ENCODE results near the gene KRTAP4-4.
"Not testable (repeated sequence)": the region's sequence is repeated elsewhere in the genome, so short reads cannot be mapped to it uniquely, and the experiment has no call there.

Gene KRTAP4-4

GRCh38 chr17:41133880-41134735, 26.4 kb downstream of the KRTAP4-4 start:
- peaks cover 4% of the 10 kb centered on the region for H3K27me3 Mint-ChIP-seq
- DNase-seq: no peak
- no peak overlapping the region for H3K27ac Mint-ChIP-seq
- H3K9me3 Mint-ChIP-seq: peaks cover 7% of the 10 kb centered on the region
- no peak overlapping the region for H3K4me3 Mint-ChIP-seq
- no peaks in the 10 kb centered on the region for H3K36me3 Mint-ChIP-seq (ENCODE audit: low read depth)
- H3K4me1 Mint-ChIP-seq (ENCODE audit: low read depth): peaks cover 7% of the 10 kb centered on the region

- no peak for DNase-seq
- peaks cover 7% of the 10 kb centered on the region for H3K4me1 Mint-ChIP-seq (ENCODE audit: low read depth)
- no peaks in the 10 kb centered on the region for H3K9me3 Mint-ChIP-seq
- no peak overlapping the region for H3K27ac Mint-ChIP-seq
- no peak overlapping the region for H3K4me3 Mint-ChIP-seq
- no peaks in the 10 kb centered on the region for H3K27me3 Mint-ChIP-seq
- H3K36me3 Mint-ChIP-seq (ENCODE audit: low read depth): no peaks in the 10 kb centered on the region
These were observed 28.6 kb downstream of the KRTAP4-4 start for GRCh38 chr17:41131979-41132378.

- Mint-ChIP-seq H3K36me3 (ENCODE audit: low read depth) (no peaks in the 10 kb centered on the region), H3K27me3 (peaks cover 14% of the 10 kb centered on the region), H3K9me3 (peaks cover under 1% of the 10 kb centered on the region)
These were observed 33.2 kb downstream of the KRTAP4-4 start for GRCh38 chr17:41127371-41127770.

GRCh38 chr17:41126412-41126811, 34.1 kb downstream of the KRTAP4-4 start:
- H3K36me3 Mint-ChIP-seq (ENCODE audit: low read depth): no peaks in the 10 kb centered on the region
- no peak overlapping the region for H3K27ac Mint-ChIP-seq
- peaks cover 4% of the 10 kb centered on the region for H3K9me3 Mint-ChIP-seq
- DNase-seq: no peak
- peaks cover 26% of the 10 kb centered on the region for H3K4me1 Mint-ChIP-seq (ENCODE audit: low read depth)
- peaks cover 19% of the 10 kb centered on the region for H3K27me3 Mint-ChIP-seq
- no peak overlapping the region for H3K4me3 Mint-ChIP-seq

More at GRCh38 chr17:41127371-41127770, 33.2 kb downstream of the KRTAP4-4 start:
- H3K4me1 Mint-ChIP-seq (ENCODE audit: low read depth): peaks cover 27% of the 10 kb centered on the region
- no peak overlapping the region for H3K27ac Mint-ChIP-seq
- DNase-seq: no peak
- no peak overlapping the region for H3K4me3 Mint-ChIP-seq

DNA sequence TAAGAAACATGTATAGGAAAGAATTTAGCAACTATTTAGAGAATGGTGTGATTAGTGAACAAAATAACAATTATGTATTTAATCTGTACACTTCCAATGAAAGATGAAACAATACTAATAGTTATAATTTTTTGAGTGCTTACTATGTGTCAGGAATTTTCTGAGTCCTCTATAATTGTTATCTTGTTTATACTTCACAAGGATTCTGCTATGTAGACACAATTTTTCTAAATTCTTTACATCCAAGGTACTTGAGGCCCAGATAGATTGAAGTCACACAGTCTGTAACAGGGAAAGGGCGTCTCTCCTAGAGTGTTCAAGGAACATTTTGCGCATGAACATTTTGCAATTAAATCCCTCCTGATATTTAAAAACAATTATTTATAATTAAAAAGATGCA, 35.5 kb downstream of the KRTAP4-4 start:
- Mint-ChIP-seq H3K27me3 (peaks cover 23% of the 10 kb centered on the region), H3K4me1 (ENCODE audit: low read depth) (peaks cover 33% of the 10 kb centered on the region), H3K36me3 (ENCODE audit: low read depth) (no peaks in the 10 kb centered on the region), H3K27ac (no peak overlapping the region), H3K9me3 (peaks cover 4% of the 10 kb centered on the region), H3K4me3 (no peak overlapping the region)
- no peak for DNase-seq

GRCh38 chr17:41123991-41124371, 36.6 kb downstream of the KRTAP4-4 start, which contains the start of gene KRTAP4-12:
TSS of gene KRTAP4-12 (minus strand) at chr17:41124182. CDS start at chr17:41124122, 60 bp downstream.
- not testable (repeated sequence) for H3K36me3 Mint-ChIP-seq (ENCODE audit: low read depth); H3K9me3 Mint-ChIP-seq; H3K27ac Mint-ChIP-seq; H3K4me3 Mint-ChIP-seq; DNase-seq
- peaks cover 37% of the 10 kb centered on the region for H3K4me1 Mint-ChIP-seq (ENCODE audit: low read depth)
- peaks cover 23% of the 10 kb centered on the region for H3K27me3 Mint-ChIP-seq

- Mint-ChIP-seq H3K4me1 (ENCODE audit: low read depth) (peaks cover 37% of the 10 kb centered on the region), H3K27me3 (peaks cover 26% of the 10 kb centered on the region)
- not testable (repeated sequence) for H3K4me3 Mint-ChIP-seq; DNase-seq; H3K9me3 Mint-ChIP-seq; H3K36me3 Mint-ChIP-seq (ENCODE audit: low read depth); H3K27ac Mint-ChIP-seq
These were observed 37.1 kb downstream of the KRTAP4-4 start for GRCh38 chr17:41123292-41123990.

DNA sequence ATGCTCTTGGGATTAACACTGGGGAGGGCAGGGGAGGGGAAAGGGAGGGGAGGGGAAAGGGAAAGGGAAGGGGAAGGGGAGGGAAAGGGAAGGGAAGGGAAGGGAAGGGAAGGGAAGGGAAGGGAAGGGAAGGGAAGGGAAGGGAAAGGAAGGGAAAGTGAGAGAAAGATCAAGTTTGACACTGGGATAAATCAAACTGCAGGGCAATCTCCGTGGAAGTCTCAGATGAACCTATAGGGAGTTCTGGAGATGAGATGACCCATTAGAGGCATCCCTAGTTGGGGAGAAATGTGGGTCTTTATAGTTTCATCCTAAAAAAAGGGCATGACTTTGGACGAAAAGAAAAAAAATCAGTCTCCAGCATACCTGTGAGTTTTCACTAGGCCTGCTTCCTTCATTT, 38.8 kb downstream of the KRTAP4-4 start:
- no peak overlapping the region for H3K27ac Mint-ChIP-seq
- peaks cover 33% of the 10 kb centered on the region for H3K27me3 Mint-ChIP-seq
- peaks cover 4% of the 10 kb centered on the region for H3K9me3 Mint-ChIP-seq
- peaks cover 37% of the 10 kb centered on the region for H3K4me1 Mint-ChIP-seq (ENCODE audit: low read depth)
- no peak overlapping the region for H3K4me3 Mint-ChIP-seq
- DNase-seq: no peak
- H3K36me3 Mint-ChIP-seq (ENCODE audit: low read depth): no peaks in the 10 kb centered on the region

- H3K27me3 Mint-ChIP-seq: peaks cover 49% of the 10 kb centered on the region
- not testable (repeated sequence) for H3K9me3 Mint-ChIP-seq; H3K36me3 Mint-ChIP-seq (ENCODE audit: low read depth); H3K27ac Mint-ChIP-seq; DNase-seq; H3K4me3 Mint-ChIP-seq
- H3K4me1 Mint-ChIP-seq (ENCODE audit: low read depth): peaks cover 24% of the 10 kb centered on the region
These were observed 40.6 kb downstream of the KRTAP4-4 start for GRCh38 chr17:41119696-41120690.

GRCh38 chr17:41118721-41119120, 41.8 kb downstream of the KRTAP4-4 start:
- Mint-ChIP-seq H3K9me3 (peaks cover 4% of the 10 kb centered on the region), H3K27me3 (peaks cover 52% of the 10 kb centered on the region), H3K4me3 (no peak overlapping the region), H3K4me1 (ENCODE audit: low read depth) (peaks cover 18% of the 10 kb centered on the region), H3K27ac (no peak overlapping the region), H3K36me3 (ENCODE audit: low read depth) (no peaks in the 10 kb centered on the region)
- no peak for DNase-seq

DNA sequence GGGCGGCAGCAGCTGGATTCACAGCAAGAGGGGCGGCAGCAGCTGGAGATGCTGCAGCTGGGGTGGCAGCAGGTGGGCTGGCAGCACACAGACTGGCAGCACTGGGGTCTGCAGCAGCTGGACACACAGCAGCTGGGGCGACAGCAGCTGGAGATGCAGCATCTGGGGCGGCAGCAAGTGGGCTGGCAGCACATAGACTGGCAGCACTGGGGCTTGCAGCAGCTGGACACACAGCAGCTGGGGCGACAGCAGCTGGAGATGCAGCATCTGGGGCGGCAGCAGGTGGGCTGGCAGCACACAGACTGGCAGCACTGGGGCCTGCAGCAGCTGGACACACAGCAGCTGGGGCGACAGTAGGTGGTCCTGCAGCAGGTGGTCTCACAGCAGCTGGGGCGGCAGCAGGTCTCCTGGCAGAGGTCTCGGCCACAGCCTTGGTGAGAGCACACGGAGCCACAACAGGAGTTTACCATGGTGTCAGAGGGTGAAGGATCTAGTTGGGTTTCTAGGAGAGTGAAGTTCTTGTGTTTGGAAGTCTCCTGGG, 42.6 kb downstream of the KRTAP4-4 start, which contains the start of gene KRTAP4-11:
Gene KRTAP4-11, minus strand, starts transcription at position 528 of the 541 bp plus-strand sequence. Its CDS starts 58 bp downstream, at position 470.
- Mint-ChIP-seq H3K27me3 (peaks cover 49% of the 10 kb centered on the region), H3K4me1 (ENCODE audit: low read depth) (peaks cover 12% of the 10 kb centered on the region)
- H3K27ac Mint-ChIP-seq; H3K36me3 Mint-ChIP-seq (ENCODE audit: low read depth); H3K9me3 Mint-ChIP-seq; H3K4me3 Mint-ChIP-seq; DNase-seq: not testable (repeated sequence)

DNA sequence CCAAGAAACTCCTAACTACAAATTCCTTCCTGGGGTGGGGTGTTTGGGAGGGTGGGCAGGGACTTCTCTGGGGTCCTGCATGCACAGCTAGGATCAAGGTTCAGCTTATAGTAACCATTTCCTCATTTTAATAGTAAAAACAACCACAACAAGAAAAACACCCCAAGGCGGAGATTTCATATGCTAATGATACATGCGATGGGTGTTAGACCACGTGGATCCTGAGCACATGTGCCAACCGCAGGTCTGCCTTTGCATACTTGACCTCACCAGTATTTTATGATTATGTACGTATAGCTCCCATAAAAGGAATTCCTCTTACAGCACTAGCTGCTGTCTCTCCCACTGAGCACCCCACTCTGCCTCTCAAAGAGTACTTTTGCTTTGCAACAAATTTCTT, 44.3 kb downstream of the KRTAP4-4 start:
- no peak overlapping the region for H3K27ac Mint-ChIP-seq
- H3K9me3 Mint-ChIP-seq: peaks cover 2% of the 10 kb centered on the region
- H3K4me1 Mint-ChIP-seq (ENCODE audit: low read depth): peaks cover 10% of the 10 kb centered on the region
- no peak for DNase-seq
- no peaks in the 10 kb centered on the region for H3K36me3 Mint-ChIP-seq (ENCODE audit: low read depth)
- H3K4me3 Mint-ChIP-seq: no peak overlapping the region
- H3K27me3 Mint-ChIP-seq: peaks cover 42% of the 10 kb centered on the region

GRCh38 chr17:41111151-41111885, 49.2 kb downstream of the KRTAP4-4 start:
- Mint-ChIP-seq H3K27me3 (peaks cover 42% of the 10 kb centered on the region), H3K4me1 (ENCODE audit: low read depth) (no peaks in the 10 kb centered on the region), H3K9me3 (peaks cover 4% of the 10 kb centered on the region), H3K27ac (no peak overlapping the region), H3K36me3 (ENCODE audit: low read depth) (no peaks in the 10 kb centered on the region), H3K4me3 (no peak overlapping the region)
- no peak for DNase-seq

All from activated T-cell treated with anti-CD3 and anti-CD28 coated beads, Interleukin-2, amount 50 U/mL, for 24 hours (primary cell).